SK-N-SH treated with all-trans-retinoic acid at 6 μM for 48 hours (cell line): ENCODE data around the gene PTBP3.

Experiments
- ATAC-seq: fragments of 200-7000 bp; cut with Tn5 transposase; 3 replicates; pipeline ENCODE4 v1.9.1; 2020; ENCODE audit warnings: mild to moderate bottlenecking, moderate library complexity
- ARNTL ChIP-seq: fragments of 450-650 bp; formaldehyde crosslinking; IDR thresholded peaks from 2 replicates; pipeline ENCODE4 v1.5.0; 2020; ENCODE audit warnings: low read depth, mild to moderate bottlenecking, moderate library complexity, borderline replicate concordance
- BACH2 ChIP-seq: fragments of 250-450 bp; sonication (Bioruptor Pico); IDR thresholded peaks from 2 replicates; pipeline ENCODE4 v1.9.0; 2021; ENCODE audit warnings: mild to moderate bottlenecking, borderline replicate concordance
- CREB5 ChIP-seq: fragments of 250-450 bp; sonication (Bioruptor Pico); IDR thresholded peaks from 2 replicates; pipeline ENCODE4 v1.5.1; 2020; ENCODE audit warnings: low read depth, mild to moderate bottlenecking, moderate library complexity
- CSRNP3 ChIP-seq: fragments of 250-450 bp; sonication (Bioruptor Pico); IDR thresholded peaks from 2 replicates; pipeline ENCODE4 v1.5.1; 2021; ENCODE audit warnings: mild to moderate bottlenecking, moderate library complexity
- ESRRG ChIP-seq: fragments of 250-450 bp; sonication (Bioruptor Pico); IDR thresholded peaks from 2 replicates; pipeline ENCODE4 v1.6.1; 2021; ENCODE audit warnings: mild to moderate bottlenecking
- GLIS3 ChIP-seq: fragments of 250-450 bp; sonication (Bioruptor Pico); IDR thresholded peaks from 2 replicates; pipeline ENCODE4 v1.5.0; 2020; ENCODE audit warnings: mild to moderate bottlenecking, moderate library complexity
- ISL1 ChIP-seq: fragments of 250-450 bp; sonication (Bioruptor Pico); IDR thresholded peaks from 2 replicates; pipeline ENCODE4 v2.1.2; 2022; ENCODE audit warnings: mild to moderate bottlenecking, moderate library complexity
- OSR1 ChIP-seq: fragments of 250-450 bp; sonication (Bioruptor Pico); IDR thresholded peaks from 2 replicates; pipeline ENCODE4 v1.8.0; 2022; ENCODE audit warnings: moderate library complexity, mild to moderate bottlenecking, inconsistent platforms
- PATZ1 ChIP-seq: fragments of 250-450 bp; sonication (Bioruptor Pico); IDR thresholded peaks from 2 replicates; pipeline ENCODE4 v1.8.0; 2020; ENCODE audit warnings: mild to moderate bottlenecking, moderate library complexity, borderline replicate concordance
- POU6F1 ChIP-seq: fragments of 250-450 bp; sonication (Bioruptor Pico); IDR thresholded peaks from 2 replicates; pipeline ENCODE4 v1.8.0; 2021; ENCODE audit warnings: low read depth, mild to moderate bottlenecking, moderate library complexity, borderline replicate concordance
- RARB ChIP-seq: fragments of 250-450 bp; sonication (Bioruptor Pico); IDR thresholded peaks from 2 replicates; pipeline ENCODE4 v1.8.0; 2021; ENCODE audit warnings: mild to moderate bottlenecking, moderate library complexity
- SNAI2 ChIP-seq: fragments of 250-450 bp; sonication (Bioruptor Pico); IDR thresholded peaks from 2 replicates; pipeline ENCODE4 v1.5.0; 2020; ENCODE audit warnings: mild to moderate bottlenecking, moderate library complexity
- TSHZ2 ChIP-seq: fragments of 250-450 bp; sonication (Bioruptor Pico); IDR thresholded peaks from 2 replicates; pipeline ENCODE4 v1.5.0; 2020; ENCODE audit warnings: mild to moderate bottlenecking, moderate library complexity
- ZC3H10 ChIP-seq: fragments of 250-450 bp; sonication (Bioruptor Pico); IDR thresholded peaks from 2 replicates; pipeline ENCODE4 v1.5.1; 2021; ENCODE audit warnings: mild to moderate bottlenecking, moderate library complexity
- ZFP30 ChIP-seq: fragments of 450-650 bp; formaldehyde crosslinking; IDR thresholded peaks from 2 replicates; pipeline ENCODE4 v1.5.0; 2022; ENCODE audit warnings: mild to moderate bottlenecking, moderate library complexity
- ZNF70 ChIP-seq: fragments of 450-650 bp; formaldehyde crosslinking; IDR thresholded peaks from 2 replicates; pipeline ENCODE4 v1.5.0; 2020; ENCODE audit warnings: mild to moderate bottlenecking, moderate library complexity
- ZNF8 ChIP-seq: fragments of 450-650 bp; formaldehyde crosslinking; IDR thresholded peaks from 2 replicates; pipeline ENCODE4 v1.5.0; 2020; ENCODE audit warnings: mild to moderate bottlenecking, moderate library complexity

The PTBP3 gene

GRCh38 chr9:112186695-112187094 is 146.7 kb downstream of the PTBP3 start:
- no peak for ATAC-seq

GRCh38 chr9:112184946-112185345 is 148.5 kb downstream of the PTBP3 start:
- TF ChIP-seq POU6F1 (CRISPR knock-in tag): no peak
- TF ChIP-seq RARB (CRISPR knock-in tag): no peak
- no peak for TF ChIP-seq TSHZ2 (CRISPR knock-in tag)
- TF ChIP-seq ZNF8 (CRISPR knock-in tag): no peak
- ATAC-seq: no peak

More at GRCh38 chr9:112186695-112187094, 146.7 kb downstream of the PTBP3 start:
- TF ChIP-seq SNAI2 (CRISPR knock-in tag) (no peak), CREB5 (CRISPR knock-in tag) (no peak), ISL1 (CRISPR knock-in tag) (no peak), ZC3H10 (no peak), ZNF8 (CRISPR knock-in tag) (no peak), ZNF70 (no peak), GLIS3 (CRISPR knock-in tag) (no peak), ARNTL (CRISPR knock-in tag) (no peak), ZFP30 (CRISPR knock-in tag) (no peak), PATZ1 (CRISPR knock-in tag) (no peak), POU6F1 (CRISPR knock-in tag) (no peak), TSHZ2 (CRISPR knock-in tag) (no peak), OSR1 (CRISPR knock-in tag) (no peak), CSRNP3 (no peak), ESRRG (CRISPR knock-in tag) (no peak), BACH2 (CRISPR knock-in tag) (no peak)
